RPMI7951 (cell line): ENCODE results near the gene INPP4A. TPM values are rescaled to one million over a fixed set of nuclear protein-coding genes. Genes with fewer than 3 reads are reported as not detected.

Source experiments
- DNase-seq: peaks from one replicate; pipeline ENCODE4 v3.0.0-alpha.2; 2012; ENCODE audit warnings: low read depth
- total RNA-seq: library from RNA; depleted of rRNA; stranded (reverse); fragments of >200 nt; shearing (Covaris generic); gene quantifications from 2 replicates; pipeline ENCODE4 v1.2.3, GENCODE V29; 2014

INPP4A gene
- total RNA-seq, 1 experiment from 2014 or later = 9.9 TPM

DNA sequence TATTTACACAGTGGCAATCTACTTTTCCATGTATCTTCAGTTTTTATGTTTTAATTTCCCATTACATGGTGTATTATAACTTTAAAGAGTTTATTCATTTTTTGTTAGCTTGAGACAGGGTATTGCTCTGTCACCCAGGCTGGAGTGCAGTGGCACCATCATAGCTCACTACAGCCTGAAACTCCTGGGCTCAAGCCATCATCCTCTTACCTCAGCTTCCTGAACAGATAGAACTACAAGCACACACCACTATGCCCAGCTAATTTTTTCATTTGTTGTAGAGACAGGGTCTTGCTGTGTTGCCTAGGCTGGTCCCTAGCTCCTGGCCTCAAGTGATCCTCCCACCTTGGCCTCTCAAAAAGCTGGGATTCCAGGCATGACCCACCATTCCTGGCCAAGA is 96.8 kb downstream of the INPP4A start:
- DNase-seq = no peak

- DNase-seq = no peak
These were observed 97.2 kb downstream of the INPP4A start for GRCh38 chr2:98541906-98542305.

DNA sequence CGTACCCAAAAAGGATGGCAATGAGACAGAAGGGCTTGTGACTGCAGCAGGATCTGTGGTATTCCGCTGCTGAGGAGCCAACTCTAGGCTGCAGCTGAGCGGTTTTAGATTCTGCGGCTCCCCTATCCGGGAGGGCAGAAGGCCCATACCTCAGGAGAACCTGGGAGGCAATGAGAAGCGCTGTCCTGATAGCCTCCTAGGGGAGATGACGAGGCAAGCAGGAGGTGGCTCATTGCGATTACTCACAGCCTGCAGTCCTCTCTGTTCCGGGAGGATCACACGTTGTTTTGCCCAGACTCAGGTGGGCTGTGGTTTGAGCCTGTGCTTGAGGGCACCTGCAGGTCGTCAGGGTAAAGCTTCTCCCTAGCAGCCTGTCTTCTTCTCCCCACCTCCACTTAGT is 98.6 kb downstream of the INPP4A start:
- no peak for DNase-seq

DNA sequence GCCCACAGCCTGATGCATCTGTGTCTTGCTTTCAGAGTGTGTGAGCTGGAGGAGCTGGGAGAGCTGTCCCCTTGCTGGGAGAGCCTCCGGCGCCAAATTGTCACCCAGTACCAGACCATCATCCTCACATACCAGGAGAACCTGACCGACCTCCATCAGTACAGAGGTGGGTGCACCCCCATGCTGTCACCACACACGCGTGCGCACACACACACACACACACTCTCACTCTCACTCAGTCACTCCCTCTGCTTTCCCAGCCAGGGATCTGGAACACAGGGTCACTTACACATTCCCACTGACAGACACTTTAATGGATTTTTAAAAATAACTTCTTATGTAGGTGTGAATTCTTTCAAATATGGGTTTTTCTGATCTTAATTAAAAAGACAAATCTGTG is 99.2 kb downstream of the INPP4A start:
- no peak for DNase-seq

DNA sequence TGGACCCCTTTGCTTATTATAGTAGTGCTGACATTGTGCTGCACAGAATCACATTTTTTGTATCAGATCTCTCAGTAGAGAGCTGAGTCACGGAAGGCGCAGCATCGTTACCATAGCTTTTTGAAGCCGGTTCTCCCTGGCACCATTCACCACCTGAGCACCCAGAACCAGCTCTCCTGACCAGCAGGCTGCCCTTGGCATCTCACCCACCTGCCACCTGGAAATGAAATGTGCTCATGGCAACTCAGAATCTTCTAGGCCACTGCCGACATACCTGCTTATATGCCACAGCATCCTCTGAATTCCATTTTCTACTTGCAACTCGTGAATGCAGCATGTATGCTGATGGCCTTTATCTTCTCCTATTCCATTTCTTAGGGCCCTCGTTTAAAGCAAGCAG is 100.9 kb downstream of the INPP4A start:
- DNase-seq = no peak

- DNase-seq = no peak
These were observed 101.5 kb downstream of the INPP4A start for GRCh38 chr2:98546186-98546585.

DNA sequence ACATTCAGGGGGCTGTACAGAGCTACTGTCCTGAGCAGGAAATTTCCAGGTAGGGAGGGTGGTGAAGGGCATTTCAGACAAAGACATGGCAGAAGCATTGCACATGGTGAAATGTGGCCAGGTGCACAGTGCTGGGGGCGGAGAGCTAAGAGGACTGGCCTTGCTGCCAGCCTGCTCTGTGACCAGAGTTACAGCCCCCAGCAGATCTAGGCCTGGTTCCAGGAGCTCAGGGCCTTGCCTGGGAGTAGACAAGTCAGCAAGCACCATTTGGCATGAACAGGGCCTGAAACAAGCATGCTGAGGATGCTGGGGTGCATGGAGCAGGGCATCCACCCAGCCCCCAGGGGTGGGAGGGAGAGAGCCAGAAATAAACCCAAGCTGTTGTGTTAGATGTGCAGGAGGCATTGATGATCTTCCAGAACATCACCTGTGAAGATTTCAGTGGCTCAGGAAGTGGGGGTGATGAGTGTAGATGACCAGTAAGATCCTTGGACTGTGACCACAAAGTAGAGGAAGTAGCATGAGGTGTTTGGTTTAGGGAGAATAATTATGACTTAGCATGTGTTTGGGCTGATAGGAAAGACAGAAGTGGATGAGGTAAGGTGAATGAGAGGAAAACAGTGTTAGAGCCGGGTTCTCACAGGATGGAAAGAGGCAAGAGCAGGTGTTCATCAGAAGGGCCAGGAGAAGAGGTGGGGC is 102.6 kb downstream of the INPP4A start:
- no peak for DNase-seq

DNA sequence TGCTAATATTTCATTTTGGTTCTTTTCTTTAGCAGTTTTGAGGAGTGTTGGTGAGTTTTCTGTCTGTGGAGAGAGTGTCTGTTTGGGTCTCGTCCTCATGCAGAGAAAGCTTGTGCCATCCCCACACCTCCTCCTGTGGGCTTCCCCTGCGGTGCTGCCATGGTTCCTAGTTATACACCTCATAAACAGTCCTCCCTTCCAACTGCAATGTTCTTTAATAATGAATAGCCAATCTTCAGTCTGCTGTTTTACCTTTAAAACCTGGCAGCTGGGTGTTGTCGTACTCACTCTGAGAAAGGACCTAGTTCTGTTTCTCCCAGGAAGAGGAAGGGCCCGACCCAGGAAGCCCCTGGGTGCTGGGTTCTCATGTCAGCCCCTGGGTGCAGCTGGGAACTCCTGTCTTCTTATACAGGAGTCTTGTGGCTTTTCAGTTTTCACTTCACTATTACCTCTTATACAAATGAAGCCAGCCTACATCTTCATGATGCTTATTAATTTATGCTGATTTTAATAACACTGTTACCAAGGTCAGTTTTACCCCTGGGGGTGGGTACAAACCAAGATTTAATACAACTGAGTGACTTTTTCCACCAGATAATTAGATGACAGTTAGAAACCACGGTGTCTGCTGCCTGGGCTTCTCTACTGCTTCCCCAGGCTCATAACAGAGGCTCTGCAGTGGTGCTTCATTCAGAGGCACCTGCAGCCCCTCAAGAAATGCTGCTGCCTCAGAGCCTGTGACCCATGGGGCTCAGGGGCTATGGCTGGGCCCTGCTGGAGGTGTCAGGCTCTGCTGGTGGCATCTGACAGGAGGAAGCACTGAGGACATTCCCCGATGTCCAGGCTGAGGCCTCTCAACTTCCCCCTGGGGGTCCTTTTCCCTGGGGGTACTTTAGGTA is 104.5 kb downstream of the INPP4A start:
- DNase-seq = no peak

DNA sequence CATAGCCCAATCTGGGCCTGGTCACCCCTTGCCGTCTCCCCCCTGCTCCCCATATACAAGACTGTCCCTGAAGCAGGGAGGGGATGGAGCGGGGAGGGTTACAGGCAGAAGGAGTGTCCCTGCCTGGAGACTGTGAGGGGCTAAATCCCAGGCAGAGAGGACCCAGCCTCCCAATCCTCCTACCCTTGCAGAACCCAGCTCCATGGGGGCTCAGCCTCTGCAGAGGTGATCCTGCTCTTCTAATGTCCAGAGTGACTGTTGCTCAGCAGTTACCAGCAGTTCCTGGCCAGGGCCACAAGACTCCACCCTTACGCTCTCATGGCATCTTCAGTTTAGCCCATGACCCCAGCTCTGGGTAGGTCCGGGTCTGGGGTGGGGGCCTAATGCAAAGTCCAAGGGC is 105.5 kb downstream of the INPP4A start:
- DNase-seq = no peak

GRCh38 chr2:98551316-98551715 is 106.7 kb downstream of the INPP4A start:
- no peak for DNase-seq

DNA sequence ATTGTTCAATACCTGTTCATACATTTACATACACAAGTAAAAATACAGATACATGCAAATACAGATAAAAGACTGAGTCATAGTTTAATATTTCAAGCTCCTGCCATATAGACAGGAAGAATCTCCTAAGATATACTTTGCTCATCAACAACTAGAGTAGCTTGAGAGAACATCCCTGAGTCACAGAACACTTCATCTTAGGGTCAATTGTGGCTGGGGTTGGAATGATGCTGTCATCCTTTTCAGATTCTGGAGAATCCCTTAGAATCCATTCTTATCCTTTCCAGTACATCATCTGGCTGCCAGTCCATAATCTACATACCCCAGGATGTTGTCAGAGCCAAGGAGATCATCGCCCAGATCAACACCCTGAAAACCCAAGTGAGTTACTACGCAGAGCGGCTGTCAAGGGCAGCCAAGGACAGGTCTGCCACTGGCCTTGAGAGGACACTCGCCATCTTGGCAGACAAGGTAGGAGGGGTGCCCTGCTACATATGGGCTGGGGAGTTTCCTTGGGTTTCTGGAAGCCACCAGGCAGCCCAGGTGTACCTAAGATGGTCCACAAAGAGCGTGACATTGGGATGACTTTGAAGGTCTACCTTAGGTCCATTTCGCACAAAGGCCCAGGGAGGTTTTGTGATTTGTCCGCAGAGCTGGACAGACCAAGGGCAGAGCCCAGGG is 108.0 kb downstream of the INPP4A start:
- no peak for DNase-seq

- DNase-seq = no peak
These were observed 109.6 kb downstream of the INPP4A start for GRCh38 chr2:98554116-98554861.

- DNase-seq = no peak
These were observed 111.0 kb downstream of the INPP4A start for GRCh38 chr2:98555696-98556095.

- no peak for DNase-seq
These were observed 111.8 kb downstream of the INPP4A start for GRCh38 chr2:98556344-98557033.

DNA sequence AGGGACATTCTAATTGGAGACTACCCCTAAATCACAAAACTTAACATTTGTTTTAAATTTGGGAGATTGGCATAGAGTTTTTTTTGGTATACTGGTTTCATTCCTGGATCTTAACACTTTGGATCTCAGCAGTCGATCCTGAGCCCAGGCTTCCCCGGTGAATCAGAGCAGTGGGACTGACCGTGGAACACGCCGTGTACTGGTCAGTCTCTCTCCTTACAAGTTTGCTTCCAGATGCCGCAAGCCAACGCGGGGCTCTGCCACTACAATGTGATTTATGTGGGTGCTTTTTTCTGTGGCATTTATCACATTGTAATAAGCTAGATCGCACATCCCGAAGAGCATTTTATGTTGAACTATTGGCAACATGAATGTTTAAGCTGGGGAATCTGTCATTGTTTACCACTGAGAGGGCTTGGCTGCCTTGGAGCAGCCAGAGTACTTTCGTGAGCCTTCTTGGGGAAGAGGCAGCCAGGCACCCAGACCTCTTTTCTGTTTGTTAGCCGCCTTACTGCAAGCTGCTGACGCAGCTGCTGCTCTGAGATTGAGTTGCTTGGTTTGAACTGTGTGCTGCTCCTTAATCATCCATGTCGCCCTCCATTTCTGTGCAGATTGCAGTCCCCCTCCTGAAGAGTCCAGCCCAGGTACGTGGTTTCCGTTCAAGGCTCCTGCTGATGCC is 114.3 kb downstream of the INPP4A start:
- no peak for DNase-seq

GRCh38 chr2:98559581-98559980 is 114.9 kb downstream of the INPP4A start:
- DNase-seq = peak; percentile 11

DNA sequence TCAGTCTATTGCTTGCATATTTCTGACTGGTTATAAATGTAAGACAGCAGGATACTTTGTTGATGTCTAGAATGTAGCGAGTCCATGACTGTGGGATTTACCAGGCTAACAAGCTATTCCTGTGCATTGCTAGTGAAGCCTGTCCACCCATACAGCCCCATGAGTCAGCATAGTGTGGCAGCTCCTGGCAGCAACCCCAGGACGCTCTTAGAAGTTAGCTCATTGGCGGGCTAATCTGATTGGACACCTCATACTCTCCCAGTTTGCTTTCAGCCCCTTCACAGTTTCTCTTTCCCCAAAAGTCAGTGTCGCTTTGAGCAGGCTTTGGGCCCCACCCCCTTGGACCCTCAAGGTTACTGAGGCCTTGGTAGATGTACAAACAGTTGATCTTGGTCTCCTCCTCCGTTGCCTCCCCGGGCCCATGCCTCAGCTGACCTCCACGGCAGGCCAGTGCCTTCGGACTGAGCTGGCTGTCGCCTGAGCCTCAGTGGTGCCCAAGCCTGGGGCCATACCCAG is 115.7 kb downstream of the INPP4A start:
- peak; percentile 91 for DNase-seq

GRCh38 chr2:98561018-98561417 is 116.4 kb downstream of the INPP4A start:
- DNase-seq = no peak

DNA sequence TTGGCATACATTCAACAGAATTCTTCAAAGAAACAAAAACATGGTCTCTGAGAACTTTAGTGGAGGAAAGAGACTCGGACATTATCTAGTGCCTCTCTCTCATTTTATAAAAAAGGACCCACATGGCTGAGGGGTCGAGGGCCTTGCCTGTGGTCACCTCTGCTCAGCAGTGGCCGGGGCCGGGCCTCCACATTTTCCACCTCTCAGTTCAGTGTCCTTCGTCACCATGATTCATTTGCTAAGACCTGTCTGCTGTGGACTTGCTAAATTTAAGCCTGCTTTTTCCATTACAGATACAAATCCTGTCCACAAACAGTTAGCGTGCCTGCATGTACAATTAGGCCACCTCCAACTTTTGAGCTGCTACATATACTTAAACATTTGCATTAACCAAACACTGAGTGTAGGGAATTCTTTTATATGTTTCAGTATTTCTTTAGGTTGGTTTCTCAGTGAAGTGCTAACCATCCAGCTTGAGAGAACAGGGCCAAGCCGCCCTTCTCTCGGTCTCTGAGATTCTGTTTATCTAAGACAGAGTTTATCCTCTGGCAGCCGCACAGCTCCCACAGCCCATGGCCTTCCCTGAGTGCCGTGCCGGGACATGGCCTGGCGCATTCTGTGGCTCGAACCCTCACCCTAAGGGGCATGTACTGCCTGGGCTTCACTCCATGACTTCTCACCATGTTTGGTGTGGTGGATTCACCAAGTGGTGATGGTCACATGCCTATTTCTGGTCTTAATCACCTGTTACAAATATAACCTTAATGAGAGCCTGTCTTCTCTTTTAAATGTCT is 117.4 kb downstream of the INPP4A start:
- DNase-seq = no peak

GRCh38 chr2:98563394-98563793 is 118.7 kb downstream of the INPP4A start:
- no peak for DNase-seq
